ENCODE measurements around the gene SLC7A4. TPM values are rescaled to one million over a fixed set of nuclear protein-coding genes. Genes with fewer than 3 reads are reported as not detected.

The SLC7A4 gene
- total RNA-seq, 5 donors from 2014 or later (not counting 1 experiment from before 2014, with no cell fraction given): 0.14 to 0.76 (median 0.41) TPM; not detected in 2

- 96% methylated on average over 13 of the region's 16 CpGs for WGBS (ENCODE audit: insufficient coverage)
- ChIA-PET CTCF (no interaction called here), POLR2A (no interaction called here)
- Mint-ChIP-seq H3K9me3 (no peaks in the 10 kb centered on the region), H3K27ac (no peak overlapping the region), H3K4me3 (no peak overlapping the region), H3K4me1 (peaks cover 12 to 13% (median 12%) of the 10 kb centered on the region in 3 donors), H3K36me3 (peaks cover 13% of the 10 kb centered on the region), H3K27me3 (no peaks in the 10 kb centered on the region)
- Histone ChIP-seq H3K27me3 (replicated peaks in 1 of 2; ENCODE audit: control insufficient read depth in 2 of 2, extremely low read depth in 1 of 2, insufficient read depth in 2 of 2, low read length in 1 of 2) (no peaks in the 10 kb centered on the region), H3K4me3 (ENCODE audit: control insufficient read depth in 1 of 2, extremely low read depth in 1 of 2, low read length in 1 of 2) (no peak overlapping the region), H3K9me3 (no peaks in the 10 kb centered on the region), H3K36me3 (ENCODE audit: control insufficient read depth in 2 of 2, extremely low read depth in 1 of 2, insufficient read depth in 1 of 2, low read length in 1 of 2) (peaks cover 3 to 47% of the 10 kb centered on the region in 2 donors), H3K27ac (ENCODE audit: low read length) (no peak overlapping the region), H3K4me1 (ENCODE audit: control insufficient read depth in 1 of 2, extremely low read depth in 1 of 2, insufficient read depth in 2 of 2, low read length in 2 of 2) (peaks cover 0 to 10% of the 10 kb centered on the region in 2 experiments)
- ATAC-seq (replicated peaks in 1 of 4): no peak
- no peak for DNase-seq
Observed at GRCh38 chr22:20988573-20989322, 43.6 kb downstream of the SLC7A4 start.

GRCh38 chr22:20987375-20987774 lies 45.0 kb downstream of the SLC7A4 start:
- peaks cover 3 to 24% of the 10 kb centered on the region in 2 experiments for H3K4me1 ChIP-seq (ENCODE audit: control insufficient read depth in 1 of 2, extremely low read depth in 1 of 2, insufficient read depth in 2 of 2, low read length in 2 of 2)
- CTCF ChIA-PET: interaction anchor here in 1 of 2 donors (0.9 kb wide), 1 partner anchor 68 kb away, joined by 6 read pairs; no protein-coding TSS in a partner anchor
- H3K27me3 ChIP-seq (replicated peaks in 1 of 2; ENCODE audit: control insufficient read depth in 2 of 2, extremely low read depth in 1 of 2, insufficient read depth in 2 of 2, low read length in 1 of 2): no peaks in the 10 kb centered on the region
- H3K9me3 ChIP-seq: no peaks in the 10 kb centered on the region
- Mint-ChIP-seq H3K4me3 (no peak overlapping the region), H3K27me3 (no peaks in the 10 kb centered on the region), H3K9me3 (no peaks in the 10 kb centered on the region), H3K27ac (no peak overlapping the region), H3K4me1 (peaks cover 24 to 26% (median 24%) of the 10 kb centered on the region in 3 donors), H3K36me3 (peaks cover 13% of the 10 kb centered on the region)
- POLR2A ChIA-PET: no interaction called here
- 97% methylated on average over 10 of the region's 14 CpGs for WGBS (ENCODE audit: insufficient coverage)
- no peak for DNase-seq
- H3K4me3 ChIP-seq (ENCODE audit: control insufficient read depth in 1 of 2, extremely low read depth in 1 of 2, low read length in 1 of 2): no peak overlapping the region
- no peak overlapping the region for H3K27ac ChIP-seq (ENCODE audit: low read length)
- ATAC-seq (replicated peaks in 1 of 4): no peak
- H3K36me3 ChIP-seq (ENCODE audit: control insufficient read depth in 2 of 2, extremely low read depth in 1 of 2, insufficient read depth in 1 of 2, low read length in 1 of 2): peaks cover 3 to 33% of the 10 kb centered on the region in 2 donors

- Mint-ChIP-seq H3K36me3 (peaks cover 13% of the 10 kb centered on the region), H3K27me3 (no peaks in the 10 kb centered on the region), H3K27ac (no peak overlapping the region), H3K9me3 (no peaks in the 10 kb centered on the region), H3K4me1 (peaks cover 27 to 29% (median 29%) of the 10 kb centered on the region in 3 donors), H3K4me3 (no peak overlapping the region)
- 100% methylated on average over 1 of the region's 1 CpG for WGBS (ENCODE audit: insufficient coverage)
- peaks cover 0 to 26% of the 10 kb centered on the region in 2 donors for H3K36me3 ChIP-seq (ENCODE audit: control insufficient read depth in 2 of 2, extremely low read depth in 1 of 2, insufficient read depth in 1 of 2, low read length in 1 of 2)
- no peak overlapping the region for H3K4me3 ChIP-seq (ENCODE audit: control insufficient read depth in 1 of 2, extremely low read depth in 1 of 2, low read length in 1 of 2)
- no peaks in the 10 kb centered on the region for H3K27me3 ChIP-seq (replicated peaks in 1 of 2; ENCODE audit: control insufficient read depth in 2 of 2, extremely low read depth in 1 of 2, insufficient read depth in 2 of 2, low read length in 1 of 2)
- ChIA-PET CTCF (interaction anchor here in 1 of 2 donors (0.9 kb wide), 1 partner anchor 69 kb away, joined by 6 read pairs; no protein-coding TSS in a partner anchor), POLR2A (no interaction called here)
- no peak overlapping the region for H3K27ac ChIP-seq (ENCODE audit: low read length)
- no peak for DNase-seq
- ATAC-seq (replicated peaks in 1 of 4): no peak
- no peaks in the 10 kb centered on the region for H3K9me3 ChIP-seq
- peaks cover 3 to 29% of the 10 kb centered on the region in 2 experiments for H3K4me1 ChIP-seq (ENCODE audit: control insufficient read depth in 1 of 2, extremely low read depth in 1 of 2, insufficient read depth in 2 of 2, low read length in 2 of 2)
Observed at GRCh38 chr22:20986365-20986764, 46.0 kb downstream of the SLC7A4 start.

GRCh38 chr22:20985720-20986119 lies 46.6 kb downstream of the SLC7A4 start:
- H3K4me1 Mint-ChIP-seq: peaks cover 34 to 35% (median 35%) of the 10 kb centered on the region in 3 donors
- H3K27me3 Mint-ChIP-seq: no peaks in the 10 kb centered on the region
- Histone ChIP-seq H3K36me3 (ENCODE audit: control insufficient read depth in 2 of 2, extremely low read depth in 1 of 2, insufficient read depth in 1 of 2, low read length in 1 of 2) (peaks cover 0 to 24% of the 10 kb centered on the region in 2 donors), H3K9me3 (no peaks in the 10 kb centered on the region), H3K27ac (ENCODE audit: low read length) (no peak overlapping the region), H3K4me3 (ENCODE audit: control insufficient read depth in 1 of 2, extremely low read depth in 1 of 2, low read length in 1 of 2) (no peak overlapping the region), H3K4me1 (ENCODE audit: control insufficient read depth in 1 of 2, extremely low read depth in 1 of 2, insufficient read depth in 2 of 2, low read length in 2 of 2) (peaks cover 5 to 35% of the 10 kb centered on the region in 2 experiments), H3K27me3 (replicated peaks in 1 of 2; ENCODE audit: control insufficient read depth in 2 of 2, extremely low read depth in 1 of 2, insufficient read depth in 2 of 2, low read length in 1 of 2) (no peaks in the 10 kb centered on the region)
- POLR2A ChIA-PET: no interaction called here
- CTCF ChIA-PET: no interaction called here
- ATAC-seq (replicated peaks in 1 of 4) (no peak), DNase-seq (no peak)
- H3K36me3 Mint-ChIP-seq: peaks cover 13% of the 10 kb centered on the region
- H3K9me3 Mint-ChIP-seq: no peaks in the 10 kb centered on the region
- no peak overlapping the region for H3K4me3 Mint-ChIP-seq
- whole genome bisulfite sequencing (ENCODE audit: insufficient coverage): 98% methylated on average over 4 of the region's 7 CpGs
- no peak overlapping the region for H3K27ac Mint-ChIP-seq

GRCh38 chr22:20983081-20983771 lies 49.1 kb downstream of the SLC7A4 start:
- WGBS (ENCODE audit: insufficient coverage): 80% methylated on average over 1 of the region's 5 CpGs
- ChIA-PET CTCF (no interaction called here), POLR2A (no interaction called here)
- H3K27me3 ChIP-seq (replicated peaks in 1 of 2; ENCODE audit: control insufficient read depth in 2 of 2, extremely low read depth in 1 of 2, insufficient read depth in 2 of 2, low read length in 1 of 2): peaks cover 0 to 12% of the 10 kb centered on the region in 2 experiments
- DNase-seq: no peak
- peak overlapping the region in 1 of 2 donors; percentile 10 for H3K4me3 ChIP-seq (ENCODE audit: control insufficient read depth in 1 of 2, extremely low read depth in 1 of 2, low read length in 1 of 2)
- peaks cover 5 to 46% of the 10 kb centered on the region in 2 experiments for H3K4me1 ChIP-seq (ENCODE audit: control insufficient read depth in 1 of 2, extremely low read depth in 1 of 2, insufficient read depth in 2 of 2, low read length in 2 of 2)
- H3K36me3 Mint-ChIP-seq: peaks cover 13% of the 10 kb centered on the region
- no peaks in the 10 kb centered on the region for H3K9me3 Mint-ChIP-seq
- H3K27ac Mint-ChIP-seq: peak overlapping the region; percentile 90 to 91
- no peaks in the 10 kb centered on the region for H3K9me3 ChIP-seq
- peak overlapping the region; percentile 53 for H3K27ac ChIP-seq (ENCODE audit: low read length)
- H3K27me3 Mint-ChIP-seq: no peaks in the 10 kb centered on the region
- peaks cover 0 to 18% of the 10 kb centered on the region in 2 donors for H3K36me3 ChIP-seq (ENCODE audit: control insufficient read depth in 2 of 2, extremely low read depth in 1 of 2, insufficient read depth in 1 of 2, low read length in 1 of 2)
- H3K4me1 Mint-ChIP-seq: peaks cover 44 to 52% (median 45%) of the 10 kb centered on the region in 3 donors
- ATAC-seq (replicated peaks in 1 of 4): no peak
- peak overlapping the region; percentile 90 to 94 (median 92) for H3K4me3 Mint-ChIP-seq

- 2% methylated on average over 11 of the region's 12 CpGs for WGBS (ENCODE audit: insufficient coverage)
- Mint-ChIP-seq H3K36me3 (peaks cover 6% of the 10 kb centered on the region), H3K27ac (peak overlapping the region; percentile 90 to 91), H3K4me1 (peaks cover 44 to 52% (median 45%) of the 10 kb centered on the region in 3 donors), H3K4me3 (peak overlapping the region; percentile 90 to 94 (median 92)), H3K9me3 (no peaks in the 10 kb centered on the region), H3K27me3 (no peaks in the 10 kb centered on the region)
- Histone ChIP-seq H3K27ac (ENCODE audit: low read length) (peak overlapping the region; percentile 53), H3K27me3 (replicated peaks in 1 of 2; ENCODE audit: control insufficient read depth in 2 of 2, extremely low read depth in 1 of 2, insufficient read depth in 2 of 2, low read length in 1 of 2) (peaks cover 0 to 16% of the 10 kb centered on the region in 2 experiments), H3K9me3 (no peaks in the 10 kb centered on the region), H3K36me3 (ENCODE audit: control insufficient read depth in 2 of 2, extremely low read depth in 1 of 2, insufficient read depth in 1 of 2, low read length in 1 of 2) (peaks cover 0 to 16% of the 10 kb centered on the region in 2 donors), H3K4me3 (ENCODE audit: control insufficient read depth in 1 of 2, extremely low read depth in 1 of 2, low read length in 1 of 2) (peak overlapping the region; percentile 74 to 80), H3K4me1 (ENCODE audit: control insufficient read depth in 1 of 2, extremely low read depth in 1 of 2, insufficient read depth in 2 of 2, low read length in 2 of 2) (peaks cover 5 to 46% of the 10 kb centered on the region in 2 experiments)
- DNase-seq (no peak), ATAC-seq (replicated peaks in 1 of 4) (peak in 2 of 4 experiments; percentile 4 to 14)
- CTCF ChIA-PET: no interaction called here
- POLR2A ChIA-PET: interaction anchor here in 1 of 2 donors (0.6 kb wide), 1 partner anchor 126 kb away, joined by 5 read pairs; no protein-coding TSS in a partner anchor
Observed at GRCh38 chr22:20982563-20982882, 49.8 kb downstream of the SLC7A4 start.
